NB4 (cell line): ENCODE measurements around the gene ETV5.

Experiments used
- CTCF ChIP-seq: IDR thresholded peaks from one replicate; pipeline ENCODE4 v1.5.1; 2012; ENCODE audit warnings: low read depth, low read length
- MAX ChIP-seq: IDR thresholded peaks from 2 replicates; pipeline ENCODE4 v1.6.1; 2011; ENCODE audit warnings: low read depth, low read length
- MYC ChIP-seq: IDR thresholded peaks from 2 replicates; pipeline ENCODE4 v1.6.1; 2011; ENCODE audit warnings: low read depth, low read length
- POLR2A ChIP-seq: IDR thresholded peaks from 2 replicates; pipeline ENCODE4 v1.6.1; 2011; ENCODE audit warnings: mild to moderate bottlenecking; ENCODE audit not compliant: insufficient read length; ENCODE audit errors: extremely low read depth

GRCh38 chr3:186092360-186093070 is 16.4 kb downstream of the ETV5 start:
- TF ChIP-seq CTCF (no peak), MYC (no peak), POLR2A (no peak), MAX (no peak)
